NCI-H1417 (cell line): ENCODE results near the gene ACTN4.
A peak's percentile ranks its signal among the peaks of the same experiment; 100 is the strongest.

ENCODE experiments used
- DNase-seq, 3 experiments: peaks; one replicate each; lab custom pipeline; 2025; lab: John Stamatoyannopoulos, UW

Gene ACTN4

GRCh38 chr19:38695317-38695683, 47.9 kb downstream of the ACTN4 start:
- no peak for DNase-seq

- DNase-seq = no peak
Observed at GRCh38 chr19:38695832-38696728, 48.6 kb downstream of the ACTN4 start.

GRCh38 chr19:38696729-38697055, 49.2 kb downstream of the ACTN4 start:
- no peak for DNase-seq

DNA sequence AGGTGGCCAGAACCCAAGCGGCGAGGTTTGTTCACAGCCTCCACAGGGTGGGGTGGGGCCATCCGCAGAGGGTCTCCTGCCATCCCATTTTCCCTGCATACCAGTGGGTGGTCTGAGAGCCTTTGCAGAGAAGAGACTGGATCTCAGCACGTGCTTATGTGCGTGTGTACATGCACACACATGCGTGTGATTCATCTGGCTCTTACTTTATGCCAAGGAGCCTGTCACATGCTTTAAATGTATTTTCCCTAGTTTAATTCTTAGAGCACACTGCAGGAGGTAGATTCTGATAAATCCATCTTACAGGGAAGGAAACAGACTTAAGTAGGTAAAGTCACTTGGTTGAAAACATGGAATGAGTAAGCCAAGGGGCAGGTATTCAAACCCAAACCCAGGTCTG, 49.7 kb downstream of the ACTN4 start:
- no peak for DNase-seq

- no peak for DNase-seq
Observed at GRCh38 chr19:38697641-38698071, 50.2 kb downstream of the ACTN4 start.

- DNase-seq = no peak
Observed at GRCh38 chr19:38698225-38699026, 51.0 kb downstream of the ACTN4 start.

GRCh38 chr19:38699027-38699346, 51.5 kb downstream of the ACTN4 start:
- no peak for DNase-seq

DNA sequence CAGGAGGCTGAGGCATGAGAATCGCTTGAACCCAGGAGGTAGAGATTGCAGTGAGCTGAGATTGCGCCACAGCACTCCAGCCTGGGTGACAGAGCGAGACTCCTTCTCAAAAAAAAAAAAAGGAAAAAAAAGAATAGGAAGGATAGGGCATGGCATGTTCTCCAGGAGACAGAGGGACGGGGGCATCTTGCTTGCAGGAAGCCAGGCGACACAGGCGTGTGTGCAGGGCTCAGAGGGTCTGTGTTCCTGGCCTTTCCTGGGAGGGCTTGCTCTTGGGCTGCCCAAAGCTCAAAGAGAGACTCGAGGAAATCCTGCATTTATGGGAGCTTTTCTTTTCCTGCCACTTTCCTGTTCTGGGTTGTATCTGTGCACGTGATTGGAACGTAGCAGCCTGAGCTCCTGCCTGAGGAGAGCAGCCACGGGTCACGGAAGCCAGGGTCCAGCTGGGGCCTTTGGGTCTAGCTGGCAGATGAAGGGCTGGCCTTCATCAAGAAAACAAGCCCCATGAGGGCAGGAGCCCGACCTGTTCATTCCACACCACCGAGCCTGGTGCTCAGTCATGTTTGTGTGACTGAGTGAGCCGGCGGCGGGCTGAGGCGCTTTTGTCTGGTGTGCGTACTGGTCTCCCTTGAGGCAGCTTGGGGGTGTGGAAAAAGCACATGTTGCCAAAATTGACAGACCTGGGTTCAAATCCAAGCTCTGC, 52.3 kb downstream of the ACTN4 start:
- no peak for DNase-seq

DNA sequence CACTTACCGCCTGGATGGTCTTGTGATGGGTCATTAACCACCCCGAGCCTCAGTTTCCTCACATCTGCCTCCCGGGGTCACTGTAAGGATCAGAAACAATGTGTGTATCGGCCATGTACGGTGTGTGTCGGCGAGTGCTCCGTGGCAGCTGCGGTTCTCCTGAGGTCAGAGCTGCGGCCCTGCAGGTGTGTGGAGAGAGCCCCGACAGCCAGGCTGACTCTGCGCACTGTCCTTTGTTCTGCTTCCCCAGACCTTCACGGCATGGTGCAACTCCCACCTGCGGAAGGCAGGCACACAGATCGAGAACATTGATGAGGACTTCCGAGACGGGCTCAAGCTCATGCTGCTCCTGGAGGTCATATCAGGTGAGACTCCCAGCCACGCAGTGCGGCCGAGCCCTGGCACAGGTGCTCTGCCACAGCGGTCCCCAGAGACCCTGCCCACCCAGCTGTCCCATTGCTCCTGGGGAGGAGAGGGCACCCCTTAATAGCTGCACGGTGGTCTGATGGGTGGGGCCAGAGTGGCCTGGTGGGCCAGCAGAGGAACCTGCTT, 53.0 kb downstream of the ACTN4 start:
- peak in 1 of 3 experiments; percentile 20 for DNase-seq

GRCh38 chr19:38700902-38701454, 53.5 kb downstream of the ACTN4 start:
- no peak for DNase-seq

GRCh38 chr19:38701455-38702063, 54.1 kb downstream of the ACTN4 start:
- DNase-seq = no peak

- DNase-seq = peak in 1 of 3 experiments; percentile 40
Observed at GRCh38 chr19:38702278-38702677, 54.8 kb downstream of the ACTN4 start.

DNA sequence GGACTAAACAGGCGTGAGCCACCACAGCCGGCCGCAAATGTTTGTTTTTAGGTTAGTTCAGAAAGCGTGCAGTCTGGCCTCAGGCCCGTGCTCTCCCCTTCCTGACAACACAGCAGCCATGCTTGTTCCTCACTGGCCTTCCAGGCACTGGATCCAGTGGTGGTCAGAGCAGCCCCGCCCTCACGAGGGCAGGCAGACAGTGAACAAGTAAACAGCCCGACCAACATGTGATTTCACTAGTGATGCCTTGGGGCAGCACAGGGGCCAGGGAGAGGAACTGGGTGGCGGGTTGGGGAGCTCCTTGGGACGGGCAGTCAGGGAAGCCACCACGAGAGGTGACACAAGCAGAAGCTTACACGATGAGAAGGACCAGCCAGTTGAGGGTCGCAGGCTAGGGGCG, 56.1 kb downstream of the ACTN4 start:
- DNase-seq = no peak

- no peak for DNase-seq
Observed at GRCh38 chr19:38704488-38705026, 57.1 kb downstream of the ACTN4 start.

DNA sequence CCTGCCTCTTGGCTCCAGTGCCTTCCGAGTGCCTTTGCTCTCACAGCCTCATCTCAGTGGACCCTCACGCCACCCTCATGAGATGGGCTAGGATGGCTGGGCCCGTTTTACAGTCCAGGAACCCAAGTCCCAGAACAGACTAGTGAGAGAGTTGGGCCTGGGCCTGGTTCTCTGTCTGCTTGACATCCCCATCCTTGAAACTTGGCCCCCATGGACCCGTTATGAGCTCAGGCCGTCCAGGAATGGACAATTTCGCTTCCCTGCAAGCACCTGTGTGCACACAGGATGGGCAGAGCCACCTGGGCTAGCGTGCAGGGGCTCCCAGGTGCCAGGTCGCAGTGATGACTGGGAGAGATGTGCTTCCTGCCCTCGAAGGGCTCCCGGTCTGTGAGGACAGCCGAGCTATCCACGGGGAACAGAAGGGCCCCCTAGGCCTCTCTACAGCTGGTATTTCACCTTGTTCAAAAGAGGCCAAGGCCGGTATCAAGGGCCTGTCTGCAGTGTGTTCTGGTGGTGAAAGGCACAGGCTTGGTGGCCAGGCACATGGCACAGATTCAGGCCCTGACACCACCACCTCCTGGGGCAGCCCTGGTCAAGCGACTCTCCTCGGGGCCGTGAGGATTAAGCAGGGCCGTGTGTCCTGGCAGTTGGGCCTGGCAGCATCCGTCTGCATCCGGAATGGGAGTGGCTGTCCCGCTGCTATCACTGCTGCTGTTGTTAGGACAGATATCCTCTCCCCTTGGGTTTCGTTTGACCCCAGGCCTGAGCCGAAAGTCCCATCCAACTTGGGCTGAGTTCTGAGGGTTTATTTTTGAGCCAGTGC, 58.0 kb downstream of the ACTN4 start:
- no peak for DNase-seq

GRCh38 chr19:38706792-38707511, 59.5 kb downstream of the ACTN4 start:
- DNase-seq = no peak

GRCh38 chr19:38707512-38708114, 60.2 kb downstream of the ACTN4 start:
- DNase-seq = no peak

GRCh38 chr19:38708413-38709024, 61.1 kb downstream of the ACTN4 start:
- no peak for DNase-seq

DNA sequence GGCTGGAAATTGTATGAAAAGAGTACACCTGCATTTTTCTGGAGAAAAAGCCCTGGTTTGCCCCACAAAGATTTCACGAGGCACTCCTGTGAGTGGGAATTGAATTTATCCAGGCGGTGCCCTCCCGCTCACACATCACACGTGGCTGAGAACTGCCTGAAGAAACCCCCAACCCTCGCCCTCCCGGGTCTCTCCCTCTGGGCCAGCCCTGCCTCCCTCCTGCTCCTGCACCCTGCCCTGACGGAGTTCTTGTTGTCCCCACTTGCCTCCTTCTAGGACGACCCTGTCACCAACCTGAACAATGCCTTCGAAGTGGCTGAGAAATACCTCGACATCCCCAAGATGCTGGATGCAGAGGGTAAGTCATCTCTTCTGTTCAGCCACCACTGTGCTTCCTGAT, 61.7 kb downstream of the ACTN4 start:
- no peak for DNase-seq
